Pons (tissue), 1 donor: ENCODE results near the gene SRPK2.

Experiments used
- DNase-seq: peaks from one replicate; pipeline ENCODE4 v3.0.0-alpha.2; 2016; ENCODE audit warnings: low spot score

The SRPK2 gene

DNA sequence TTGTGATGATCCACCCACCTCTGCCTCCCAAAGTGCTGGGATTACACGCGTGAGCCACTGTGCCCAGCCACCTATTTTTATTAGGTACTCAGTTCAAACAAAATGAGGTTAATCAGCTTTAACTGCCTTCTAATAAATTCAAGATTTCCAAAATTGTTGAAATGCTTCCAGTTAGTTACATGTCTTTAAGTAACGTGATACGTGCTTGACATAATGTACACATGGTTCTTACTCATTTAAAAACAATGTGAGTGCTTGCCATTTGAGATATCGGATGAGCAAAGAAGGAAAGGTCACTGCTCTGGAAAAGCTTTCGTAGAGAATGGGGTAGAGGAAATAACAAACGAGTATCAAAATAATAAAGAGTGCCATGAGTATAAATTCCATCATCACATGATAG, 291.1 kb downstream of the SRPK2 start:
- DNase-seq, result no peak

DNA sequence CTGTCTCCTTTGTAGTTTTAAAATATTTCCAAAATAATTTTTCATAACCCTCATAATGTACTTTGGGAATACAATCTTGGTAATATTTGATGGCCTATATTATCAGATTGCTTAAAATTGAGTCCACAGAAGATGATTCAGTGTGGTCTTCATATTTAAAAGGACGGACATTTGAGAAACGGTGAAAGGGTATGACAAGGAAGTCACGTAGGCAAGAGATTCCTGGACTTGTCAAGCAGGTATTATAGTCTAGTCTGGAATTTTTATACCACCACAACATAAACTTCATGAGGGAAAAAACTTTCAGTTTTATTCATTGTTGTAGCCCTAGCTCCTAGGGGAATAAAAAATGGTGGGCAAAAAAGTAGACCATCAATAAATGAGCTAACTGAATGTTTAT, 292.4 kb downstream of the SRPK2 start:
- DNase-seq, result no peak

DNA sequence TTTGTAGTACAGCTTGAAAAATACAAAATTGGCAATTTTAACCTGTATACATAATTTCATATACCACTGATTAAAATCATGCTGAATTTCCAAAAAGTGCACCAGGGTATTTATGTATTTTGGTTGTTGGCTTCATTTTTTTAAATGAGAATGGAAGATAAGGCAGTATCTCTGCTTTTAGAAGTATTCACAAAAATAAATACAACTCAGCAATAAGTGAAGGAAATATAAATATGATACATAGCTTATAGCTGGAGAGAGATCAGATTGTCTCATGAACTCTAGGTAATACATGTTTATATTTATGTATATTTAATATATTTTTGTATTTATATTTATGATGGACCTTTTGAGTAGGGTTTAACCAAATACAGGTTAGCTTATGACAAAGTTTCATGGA, 293.8 kb downstream of the SRPK2 start:
- no peak for DNase-seq

DNA sequence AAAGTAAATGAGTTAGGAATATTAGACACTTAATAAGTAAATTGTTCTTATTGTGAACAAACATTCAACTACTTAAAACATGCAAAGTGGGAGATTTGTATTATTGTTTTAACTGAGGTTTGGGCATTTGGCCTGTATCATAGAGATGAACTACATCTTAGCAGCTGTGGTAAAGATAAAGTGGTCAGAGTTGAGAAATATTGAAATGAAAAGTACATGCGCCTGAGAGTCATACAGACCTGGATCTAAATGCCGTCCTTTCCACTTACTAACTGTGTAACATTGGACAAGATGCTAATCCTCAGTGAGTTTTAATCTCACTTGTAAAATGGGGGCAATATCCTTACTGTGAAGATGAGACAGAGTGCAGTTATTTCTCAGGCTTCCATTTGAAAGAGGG, 300.3 kb downstream of the SRPK2 start:
- no peak for DNase-seq

DNA sequence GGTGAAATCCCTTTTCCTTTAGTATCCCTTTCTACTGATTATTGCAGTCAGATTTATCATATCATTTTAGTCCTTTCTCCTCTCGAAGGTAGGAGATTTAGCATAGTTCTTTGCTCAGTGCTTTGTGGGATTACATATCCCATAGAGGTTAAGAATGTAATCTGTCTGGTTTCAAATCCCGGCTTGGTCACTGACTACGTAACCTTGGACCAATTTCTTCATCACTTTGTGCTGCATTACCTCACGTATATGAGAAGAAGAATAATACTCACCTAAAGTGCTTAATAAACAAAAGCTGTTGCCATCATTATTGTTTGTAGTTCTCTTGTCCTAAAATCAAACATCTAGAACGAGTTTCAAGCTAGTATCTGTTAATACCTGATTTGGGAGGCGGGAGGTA, 300.7 kb downstream of the SRPK2 start:
- no peak for DNase-seq

DNA sequence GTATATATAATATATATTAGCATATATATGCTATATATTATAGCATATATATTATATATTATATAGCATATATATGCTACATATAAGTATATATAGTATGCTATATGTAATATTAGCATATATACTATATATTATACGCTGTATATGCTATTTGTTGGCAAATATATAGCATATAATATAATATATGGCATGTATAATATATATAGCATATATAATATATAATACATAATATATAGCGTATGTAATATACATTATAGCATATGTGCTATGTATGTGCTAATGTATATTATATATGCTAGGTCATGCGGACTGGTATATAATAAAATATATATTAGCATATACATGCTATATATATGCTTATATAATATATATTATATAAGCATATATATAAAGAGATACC, 301.9 kb downstream of the SRPK2 start:
- no peak for DNase-seq

DNA sequence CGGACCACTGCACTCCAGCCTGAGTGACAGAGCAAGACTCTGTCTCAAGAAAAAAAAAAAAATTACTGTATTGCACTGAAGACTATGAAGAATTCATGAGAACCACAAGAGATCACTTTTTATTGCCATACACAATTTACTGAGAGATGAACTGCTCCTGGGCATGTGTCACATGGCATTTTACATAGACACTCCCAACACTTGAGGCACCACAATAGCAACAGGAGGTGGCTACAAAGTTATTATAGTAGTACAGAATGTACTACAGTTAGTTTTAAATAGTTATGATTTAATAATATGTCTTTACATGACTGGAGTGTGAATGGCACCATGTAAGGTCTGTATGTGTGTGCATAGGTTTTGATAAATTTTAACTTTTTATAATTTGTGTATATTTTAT, 304.1 kb downstream of the SRPK2 start:
- no peak for DNase-seq

DNA sequence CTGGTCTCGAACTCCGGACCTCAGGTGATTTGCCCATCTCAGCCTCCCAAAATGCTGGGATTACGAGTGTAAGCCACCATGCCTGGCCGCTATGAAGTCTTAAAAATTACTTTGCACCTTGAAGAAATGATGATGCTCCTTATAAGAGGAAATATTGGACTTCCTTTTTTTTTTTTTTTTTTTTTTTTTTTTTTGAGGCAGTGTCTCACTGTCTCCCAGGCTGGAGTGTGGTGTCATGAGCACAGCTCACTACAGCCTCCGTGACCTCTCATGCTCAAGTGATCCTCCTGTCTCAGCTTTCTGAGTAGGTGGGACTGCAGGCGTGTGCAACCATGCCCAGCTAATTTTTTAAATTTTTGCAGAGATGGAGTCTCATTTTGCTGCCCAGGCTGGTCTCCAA, 309.4 kb downstream of the SRPK2 start:
- no peak for DNase-seq

DNA sequence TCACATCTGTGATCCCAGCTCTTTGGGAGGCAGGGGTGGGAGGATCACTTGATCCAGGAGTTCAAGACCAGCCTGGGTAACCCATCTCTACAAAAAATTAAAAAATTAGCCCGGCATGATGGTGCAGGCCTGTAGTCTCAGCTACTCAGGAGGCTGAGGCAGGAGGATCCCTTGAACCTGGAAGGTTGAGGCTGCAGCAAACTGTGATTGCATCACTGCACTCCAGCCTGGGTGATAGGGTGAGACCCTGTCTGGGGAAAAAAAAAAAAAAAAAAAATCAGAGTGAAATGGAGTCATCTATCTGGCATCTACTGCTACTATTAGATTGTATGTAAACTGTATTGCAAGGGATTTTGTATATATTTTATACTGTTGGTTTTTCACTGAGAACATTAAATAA, 315.6 kb downstream of the SRPK2 start:
- DNase-seq, result no peak

DNA sequence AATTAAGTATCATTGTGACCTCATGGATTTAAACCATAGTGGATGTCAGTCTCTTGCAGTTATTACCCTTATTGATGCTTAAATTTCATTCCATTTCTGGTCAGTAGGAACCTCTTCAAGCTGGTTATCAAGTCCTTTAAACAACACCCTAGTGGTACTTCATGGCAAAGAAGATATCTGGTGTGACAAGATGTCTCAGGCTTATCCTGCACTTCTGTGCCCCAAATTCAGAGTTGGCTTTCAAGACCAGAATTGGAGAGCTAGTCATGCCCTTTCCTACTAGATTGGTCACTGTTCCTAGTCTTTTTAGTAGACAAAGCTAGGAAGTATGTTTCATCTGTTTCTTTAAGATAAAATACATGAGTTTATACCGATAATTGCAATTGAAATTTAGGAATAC, 319.8 kb downstream of the SRPK2 start:
- DNase-seq, result no peak

DNA sequence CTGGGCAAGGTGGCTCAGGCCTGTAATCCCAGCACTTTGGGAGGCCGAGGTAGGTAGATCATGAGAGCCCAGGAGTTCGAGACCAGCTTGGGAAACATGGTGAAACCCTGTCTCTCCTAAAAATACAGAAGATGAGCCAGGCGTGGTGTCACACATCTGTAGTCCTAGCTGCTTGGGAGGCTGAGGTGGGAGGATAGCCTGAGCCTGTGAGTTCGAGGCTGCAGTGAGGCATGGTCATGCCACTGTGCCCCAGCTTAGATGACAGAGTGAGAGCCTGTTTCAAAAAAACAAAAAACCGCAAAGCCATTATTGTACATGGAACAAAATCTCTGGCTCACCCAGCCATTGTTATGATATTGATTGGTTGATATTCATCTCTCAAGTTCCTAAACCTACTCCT, 321.0 kb downstream of the SRPK2 start:
- no peak for DNase-seq
